ENCODE measurements around the gene HIVEP1. TPM values are rescaled to one million over a fixed set of nuclear protein-coding genes. Genes with fewer than 3 reads are reported as not detected.

Gene HIVEP1
- 30.7 TPM for polyA plus RNA-seq (2012; ENCODE audit: insufficient read depth, insufficient read length, low read depth)

DNA sequence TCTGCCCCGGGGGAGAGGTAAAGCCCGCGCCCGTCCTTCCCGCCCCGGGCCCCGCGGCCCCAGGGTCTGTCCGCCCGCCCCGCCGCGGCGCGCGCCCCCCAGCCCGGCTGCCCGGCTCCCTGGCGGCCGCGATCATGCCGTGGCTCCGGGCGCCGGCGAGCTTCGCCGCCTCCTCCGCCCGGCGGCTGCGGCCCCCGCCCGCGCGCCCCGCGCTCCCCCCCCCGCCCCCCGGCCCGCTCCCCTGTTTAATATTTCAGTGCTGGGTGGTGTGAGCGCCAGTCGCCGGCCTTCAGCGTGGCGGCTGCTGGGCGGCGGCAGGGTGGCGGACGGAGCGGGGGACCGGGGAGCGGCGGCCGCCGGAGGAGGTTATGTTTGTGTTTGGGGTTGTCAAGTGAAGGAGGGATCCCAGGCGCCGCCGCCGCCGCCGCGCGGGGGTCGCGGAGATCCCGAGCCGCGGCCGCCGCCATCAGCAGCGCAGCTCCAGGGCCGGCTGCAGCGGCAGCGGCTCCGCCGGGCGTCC, at the start of gene HIVEP1:
HIVEP1 (plus strand) TSS at position 275 of the 520 bp plus-strand sequence. CDS start 3,317 bp downstream, outside the sequence.
- DNase-seq: peak; percentile 49
- no peaks in the 10 kb centered on the region for H3K9me3 ChIP-seq
- TF ChIP-seq, protein P1, sequence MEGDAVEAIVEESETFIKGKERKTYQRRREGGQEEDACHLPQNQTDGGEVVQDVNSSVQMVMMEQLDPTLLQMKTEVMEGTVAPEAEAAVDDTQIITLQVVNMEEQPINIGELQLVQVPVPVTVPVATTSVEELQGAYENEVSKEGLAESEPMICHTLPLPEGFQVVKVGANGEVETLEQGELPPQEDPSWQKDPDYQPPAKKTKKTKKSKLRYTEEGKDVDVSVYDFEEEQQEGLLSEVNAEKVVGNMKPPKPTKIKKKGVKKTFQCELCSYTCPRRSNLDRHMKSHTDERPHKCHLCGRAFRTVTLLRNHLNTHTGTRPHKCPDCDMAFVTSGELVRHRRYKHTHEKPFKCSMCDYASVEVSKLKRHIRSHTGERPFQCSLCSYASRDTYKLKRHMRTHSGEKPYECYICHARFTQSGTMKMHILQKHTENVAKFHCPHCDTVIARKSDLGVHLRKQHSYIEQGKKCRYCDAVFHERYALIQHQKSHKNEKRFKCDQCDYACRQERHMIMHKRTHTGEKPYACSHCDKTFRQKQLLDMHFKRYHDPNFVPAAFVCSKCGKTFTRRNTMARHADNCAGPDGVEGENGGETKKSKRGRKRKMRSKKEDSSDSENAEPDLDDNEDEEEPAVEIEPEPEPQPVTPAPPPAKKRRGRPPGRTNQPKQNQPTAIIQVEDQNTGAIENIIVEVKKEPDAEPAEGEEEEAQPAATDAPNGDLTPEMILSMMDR (IDR thresholded peaks at IDR 0.05; ENCODE audit: low read depth, low read length): no peak
- H3K4me1 ChIP-seq: no peaks in the 10 kb centered on the region
- peaks cover 1% of the 10 kb centered on the region for H3K36me3 ChIP-seq
- H3K27me3 ChIP-seq: no peaks in the 10 kb centered on the region
- peak within 1 kb of the TSS; percentile 88 for H3K4me3 ChIP-seq (ENCODE audit: low read depth, low read length)

GRCh38 chr6:11963756-11964500, 48.2 kb upstream of the HIVEP1 start:
- Histone ChIP-seq H3K27me3 (no peaks in the 10 kb centered on the region), H3K36me3 (no peaks in the 10 kb centered on the region), H3K4me3 (ENCODE audit: low read depth, low read length) (no peak overlapping the region), H3K4me1 (no peaks in the 10 kb centered on the region), H3K9me3 (no peaks in the 10 kb centered on the region)
- DNase-seq: no peak
- TF ChIP-seq, protein P1 (IDR thresholded peaks at IDR 0.05; ENCODE audit: low read depth, low read length): no peak

- DNase-seq: no peak
- H3K4me1 ChIP-seq: no peaks in the 10 kb centered on the region
These were observed 47.3 kb upstream of the HIVEP1 start for GRCh38 chr6:11964729-11965335.

DNA sequence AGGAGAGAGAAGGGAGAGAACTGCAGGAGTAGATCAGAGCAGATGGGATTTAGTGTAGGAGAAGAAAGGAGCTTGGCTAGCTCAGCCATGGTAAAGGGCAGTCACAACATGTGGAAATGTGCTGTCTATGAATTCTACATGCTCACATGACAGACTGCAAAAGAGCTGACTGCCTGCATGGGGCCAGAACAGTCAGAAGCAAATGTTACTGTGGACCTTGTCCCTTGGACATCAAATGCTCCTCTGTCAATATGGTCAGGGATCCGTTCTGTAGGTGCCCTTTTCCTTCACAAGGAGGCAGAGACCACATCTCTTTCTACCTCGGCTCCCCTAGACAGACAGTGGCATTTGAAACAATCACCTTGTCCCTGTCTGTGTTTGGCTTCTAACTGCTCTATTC, 46.6 kb upstream of the HIVEP1 start:
- no peaks in the 10 kb centered on the region for H3K36me3 ChIP-seq
- H3K4me3 ChIP-seq (ENCODE audit: low read depth, low read length): no peak overlapping the region
- no peaks in the 10 kb centered on the region for H3K27me3 ChIP-seq
- TF ChIP-seq, protein P1 (IDR thresholded peaks at IDR 0.05; ENCODE audit: low read depth, low read length): no peak
- no peaks in the 10 kb centered on the region for H3K9me3 ChIP-seq
- no peak for DNase-seq
- no peaks in the 10 kb centered on the region for H3K4me1 ChIP-seq

More at GRCh38 chr6:11964729-11965335, 47.3 kb upstream of the HIVEP1 start:
- TF ChIP-seq, protein P1 (IDR thresholded peaks at IDR 0.05; ENCODE audit: low read depth, low read length): no peak
- Histone ChIP-seq H3K4me3 (ENCODE audit: low read depth, low read length) (no peak overlapping the region), H3K36me3 (no peaks in the 10 kb centered on the region), H3K9me3 (no peaks in the 10 kb centered on the region), H3K27me3 (no peaks in the 10 kb centered on the region)

DNA sequence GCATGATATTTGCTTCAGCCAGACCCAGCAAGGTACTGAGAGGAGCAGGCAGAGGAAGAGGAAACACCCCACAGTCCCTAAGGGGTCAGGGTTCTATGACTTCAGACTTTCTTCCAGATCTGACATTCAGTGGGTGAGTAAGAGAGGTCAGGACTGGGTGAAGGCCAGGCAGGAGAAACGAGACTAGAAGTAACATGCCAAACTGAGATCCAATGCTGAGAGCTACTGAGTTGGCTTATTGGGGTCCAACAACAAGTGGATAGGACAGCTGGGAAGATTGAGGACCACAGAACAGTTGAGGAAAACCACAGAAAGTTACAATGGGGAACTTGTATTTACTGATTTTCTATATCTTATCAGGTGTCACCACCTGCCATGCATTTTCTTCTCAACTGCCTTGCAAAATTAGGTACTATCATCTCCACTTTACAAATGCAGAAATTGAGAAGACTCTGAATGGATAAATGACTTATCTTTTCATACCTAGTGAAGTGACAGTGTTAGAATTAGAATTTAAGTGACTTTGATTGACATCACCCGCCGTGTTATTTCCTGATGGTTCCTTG, 43.8 kb upstream of the HIVEP1 start:
- H3K27me3 ChIP-seq: 0 out of 2 replicates have a peak, but pooled peaks cover 3% of the 10 kb centered on the region
- no peaks in the 10 kb centered on the region for H3K9me3 ChIP-seq
- no peaks in the 10 kb centered on the region for H3K4me1 ChIP-seq
- H3K36me3 ChIP-seq: no peaks in the 10 kb centered on the region
- TF ChIP-seq, protein P1 (IDR thresholded peaks at IDR 0.05; ENCODE audit: low read depth, low read length): no peak
- no peak for DNase-seq
- H3K4me3 ChIP-seq (ENCODE audit: low read depth, low read length): no peak overlapping the region

Measured in BE2C (cell line).